Colonic mucosa (tissue), 4 donors: ENCODE data around the gene PTPN13. TPM values are rescaled to one million over a fixed set of nuclear protein-coding genes. Genes with fewer than 3 reads are reported as not detected.

Source experiments
- DNase-seq: peaks from one replicate; pipeline ENCODE4 v3.0.0-alpha.2; 2020
- H3K27ac ChIP-seq: fragments of 200-600 bp; one replicate; pipeline ENCODE4 v1.8.0; 2021
- H3K27me3 ChIP-seq: fragments of 200-600 bp; one replicate; pipeline ENCODE4 v1.8.0; 2021
- H3K36me3 ChIP-seq: fragments of 200-600 bp; one replicate; pipeline ENCODE4 v1.8.0; 2021
- H3K4me1 ChIP-seq: fragments of 200-600 bp; one replicate; pipeline ENCODE4 v1.8.0; 2021; ENCODE audit warnings: mild to moderate bottlenecking
- H3K4me3 ChIP-seq: fragments of 200-600 bp; one replicate; pipeline ENCODE4 v1.8.0; 2021
- H3K9ac ChIP-seq, 2 donors: one replicate each; pipeline ENCODE4 v1.7.0; 2013; ENCODE audit warnings: control low read depth in 2 of 2, low read depth in 2 of 2, low read length in 2 of 2
- H3K9me3 ChIP-seq: fragments of 200-600 bp; one replicate; pipeline ENCODE4 v1.8.0; 2021
- CTCF ChIP-seq: fragments of 200-600 bp; IDR thresholded peaks from one replicate; pipeline ENCODE4 v1.8.0; 2022; ENCODE audit warnings: antibody characterized with exemption, mild to moderate bottlenecking
- intact Hi-C: fragments of 100-400 bp; cut with DNase I; formaldehyde crosslinking; loops from one replicate; pipeline ENCODE4 v1.14.1; 2022
- total RNA-seq, 2 donors: library from RNA; stranded (reverse); fragmentation: NEBNext Ultra II Directional in 1 of 2; extraction: Animal tissue kit (Norgen Biotek cat#: 25700) in 1 of 2; gene quantifications; one replicate each; pipeline ENCODE4 v1.2.1, GENCODE V29; 2021
- donor health status: healthy.
- donor health status: DM: no; HTN: no; CAD: no.
- donor health status: DM: no; HTN: no; CAD: no.

PTPN13 gene
- total RNA-seq, 2 donors from 2014 or later, result 2.6 to 4.2 TPM

DNA sequence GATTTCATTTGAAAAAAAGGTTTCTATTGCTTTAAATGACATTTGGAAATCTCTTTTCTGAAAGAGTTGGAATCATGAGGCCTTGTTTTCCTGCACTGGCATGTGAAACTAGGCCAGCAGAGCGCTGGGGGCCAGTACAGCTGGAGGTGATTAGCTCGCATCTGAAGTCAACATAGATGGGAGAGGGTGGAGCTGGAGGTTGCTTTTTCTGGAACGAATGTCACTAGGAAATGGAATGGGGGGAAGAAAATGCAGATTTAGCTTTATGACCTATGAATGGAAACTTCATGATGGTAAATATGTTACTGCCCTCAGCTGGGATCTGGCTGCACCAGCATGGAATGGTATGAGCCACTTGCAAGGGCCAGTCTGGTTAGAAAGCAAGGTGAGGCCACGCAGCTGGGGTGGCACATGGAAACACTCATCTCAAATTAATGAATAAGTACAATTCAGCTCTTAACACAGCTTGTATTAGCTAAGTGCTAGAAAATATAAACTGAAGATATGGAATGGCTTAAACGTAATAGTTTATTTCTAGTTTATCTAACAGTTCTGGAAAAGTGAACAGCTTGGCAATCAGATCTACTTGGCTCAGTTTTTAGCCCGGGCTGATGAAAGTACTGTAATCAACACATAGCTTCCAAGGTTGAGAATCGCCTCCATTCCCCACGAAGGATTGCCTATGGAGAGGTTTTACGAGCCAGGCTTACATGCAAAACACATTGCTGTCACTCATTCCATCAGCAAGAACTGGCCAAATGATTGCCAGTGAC lies 222.6 kb downstream of the PTPN13 start:
- H3K36me3 ChIP-seq, result no peaks in the 10 kb centered on the region
- H3K27ac ChIP-seq, result no peak overlapping the region
- no peak overlapping the region for H3K4me3 ChIP-seq
- no peaks in the 10 kb centered on the region for H3K27me3 ChIP-seq
- no peaks in the 10 kb centered on the region for H3K4me1 ChIP-seq
- no peak for TF ChIP-seq CTCF
- no peaks in the 10 kb centered on the region for H3K9me3 ChIP-seq
- no peak overlapping the region for H3K9ac ChIP-seq
- intact Hi-C loops, result no loop called here
- DNase-seq, result no peak

GRCh38 chr4:86818211-86818610 lies 224.1 kb downstream of the PTPN13 start:
- intact Hi-C loops, result no loop called here
- H3K27me3 ChIP-seq, result no peaks in the 10 kb centered on the region
- DNase-seq, result no peak
- no peaks in the 10 kb centered on the region for H3K36me3 ChIP-seq
- no peaks in the 10 kb centered on the region for H3K4me1 ChIP-seq
- no peak for TF ChIP-seq CTCF
- no peaks in the 10 kb centered on the region for H3K9me3 ChIP-seq
- H3K27ac ChIP-seq, result no peak overlapping the region
- H3K4me3 ChIP-seq, result no peak overlapping the region
- no peak overlapping the region for H3K9ac ChIP-seq

DNA sequence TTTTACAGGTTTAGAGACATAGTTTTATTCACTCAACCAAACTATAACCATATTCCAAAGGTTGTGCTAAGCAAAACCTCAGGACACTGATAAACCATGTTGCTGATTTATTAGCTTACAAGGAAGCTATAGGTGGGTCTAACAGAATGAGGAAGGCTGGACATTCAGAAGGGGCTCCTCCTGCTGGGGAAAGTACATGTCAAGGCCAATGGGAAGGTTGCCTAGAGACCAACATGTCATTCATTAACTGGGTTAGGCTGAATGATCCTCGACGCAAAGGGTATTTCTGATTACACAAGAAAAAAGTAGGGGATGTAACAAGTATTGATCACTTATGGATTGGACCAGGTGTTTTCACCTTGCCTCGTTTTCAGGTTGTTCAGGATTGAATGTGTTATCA lies 224.7 kb downstream of the PTPN13 start:
- no peak for TF ChIP-seq CTCF
- no peak for DNase-seq

DNA sequence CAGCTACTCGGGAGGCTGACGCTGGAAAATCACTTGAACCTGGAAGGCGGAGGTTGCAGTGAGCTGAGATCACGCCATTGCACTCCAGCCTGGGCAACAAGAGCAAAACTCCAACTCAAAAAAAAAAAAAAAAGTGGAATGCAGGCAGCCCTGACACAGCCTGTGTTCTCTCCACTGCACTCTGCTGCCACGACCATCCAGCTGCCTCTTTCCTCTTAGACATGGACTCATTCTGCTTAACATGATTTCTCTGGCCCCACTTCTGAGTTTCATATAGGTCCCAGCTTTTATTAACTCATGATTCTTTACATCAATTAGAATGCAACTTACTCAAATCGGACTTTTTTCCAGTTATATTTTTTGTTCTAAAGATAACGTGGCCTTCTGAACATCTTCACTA lies 225.4 kb downstream of the PTPN13 start:
- DNase-seq, result no peak
- no peak for TF ChIP-seq CTCF
- Histone ChIP-seq H3K27ac (no peak overlapping the region), H3K4me1 (no peaks in the 10 kb centered on the region), H3K9ac (no peak overlapping the region), H3K36me3 (no peaks in the 10 kb centered on the region), H3K9me3 (no peaks in the 10 kb centered on the region), H3K4me3 (no peak overlapping the region), H3K27me3 (no peaks in the 10 kb centered on the region)
- intact Hi-C loops, result no loop called here

More for the DNA sequence above, 224.7 kb downstream of the PTPN13 start:
- H3K27ac ChIP-seq, result no peak overlapping the region
- H3K4me1 ChIP-seq, result no peaks in the 10 kb centered on the region
- H3K27me3 ChIP-seq, result no peaks in the 10 kb centered on the region
- no peak overlapping the region for H3K9ac ChIP-seq
- intact Hi-C loops, result no loop called here
- H3K4me3 ChIP-seq, result no peak overlapping the region
- H3K36me3 ChIP-seq, result no peaks in the 10 kb centered on the region
- H3K9me3 ChIP-seq, result no peaks in the 10 kb centered on the region

DNA sequence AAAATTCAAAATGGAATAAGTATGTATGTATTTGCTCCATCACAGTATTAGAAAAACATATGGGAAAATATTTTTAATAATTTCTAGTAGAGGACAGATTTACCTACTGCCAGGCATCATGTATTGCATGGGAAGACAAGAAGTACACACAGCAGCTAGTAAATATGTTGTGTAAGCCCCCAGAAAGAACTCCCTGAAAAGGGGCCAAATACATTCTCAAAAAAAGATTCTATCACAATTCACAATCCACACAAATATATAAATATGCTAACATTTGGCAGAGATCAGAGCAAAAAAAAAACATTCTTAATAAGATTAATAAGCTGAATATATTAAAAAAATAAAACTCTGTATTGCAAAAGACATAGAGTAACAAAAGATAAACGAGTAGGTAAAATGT lies 227.0 kb downstream of the PTPN13 start:
- no peak for DNase-seq
- Histone ChIP-seq H3K27ac (no peak overlapping the region), H3K4me3 (no peak overlapping the region), H3K9ac (no peak overlapping the region), H3K4me1 (no peaks in the 10 kb centered on the region), H3K9me3 (no peaks in the 10 kb centered on the region), H3K27me3 (no peaks in the 10 kb centered on the region), H3K36me3 (no peaks in the 10 kb centered on the region)
- intact Hi-C loops, result no loop called here
- TF ChIP-seq CTCF, result no peak
